ENCODE results near the gene STX11. TPM values are rescaled to one million over a fixed set of nuclear protein-coding genes. Genes with fewer than 3 reads are reported as not detected.

STX11 gene
- total RNA-seq, 2 donors from 2014 or later: 0.59 to 3.8 TPM

GRCh38 chr6:144189351-144189750 is 39.0 kb downstream of the STX11 start:
- Histone ChIP-seq H3K9me3 (no peaks in the 10 kb centered on the region), H3K4me3 (no peak overlapping the region), H3K9ac (ENCODE audit: low read depth in 2 of 2, low read length in 2 of 2) (no peak overlapping the region), H3K27ac (no peak overlapping the region), H3K4me1 (no peaks in the 10 kb centered on the region), H3K27me3 (no peaks in the 10 kb centered on the region), H3K36me3 (no peaks in the 10 kb centered on the region)
- intact Hi-C loops (cut with DNase I): no loop called here
- no peak for TF ChIP-seq CTCF (IDR thresholded peaks at IDR 0.05)
- no peak for DNase-seq

- H3K36me3 ChIP-seq: no peaks in the 10 kb centered on the region
- no peaks in the 10 kb centered on the region for H3K4me1 ChIP-seq
- H3K9ac ChIP-seq (ENCODE audit: low read depth in 2 of 2, low read length in 2 of 2): no peak overlapping the region
- no peak overlapping the region for H3K4me3 ChIP-seq
- no peak for DNase-seq
- intact Hi-C loops (cut with DNase I): no loop called here
- no peak overlapping the region for H3K27ac ChIP-seq
- no peaks in the 10 kb centered on the region for H3K9me3 ChIP-seq
- no peak for TF ChIP-seq CTCF (IDR thresholded peaks at IDR 0.05)
- H3K27me3 ChIP-seq: no peaks in the 10 kb centered on the region
Observed at GRCh38 chr6:144190080-144190479, 39.8 kb downstream of the STX11 start.

- Histone ChIP-seq H3K27me3 (no peaks in the 10 kb centered on the region), H3K4me1 (no peaks in the 10 kb centered on the region), H3K36me3 (no peaks in the 10 kb centered on the region), H3K9me3 (no peaks in the 10 kb centered on the region), H3K4me3 (no peak overlapping the region), H3K27ac (no peak overlapping the region), H3K9ac (ENCODE audit: low read depth in 2 of 2, low read length in 2 of 2) (no peak overlapping the region)
- DNase-seq: no peak
- TF ChIP-seq CTCF (IDR thresholded peaks at IDR 0.05): no peak
- intact Hi-C loops (cut with DNase I): no loop called here
Observed at GRCh38 chr6:144190593-144190992, 40.3 kb downstream of the STX11 start.

GRCh38 chr6:144193181-144193580 is 42.9 kb downstream of the STX11 start:
- Histone ChIP-seq H3K9me3 (no peaks in the 10 kb centered on the region), H3K9ac (ENCODE audit: low read depth in 2 of 2, low read length in 2 of 2) (no peak overlapping the region), H3K27ac (no peak overlapping the region), H3K36me3 (no peaks in the 10 kb centered on the region), H3K4me3 (no peak overlapping the region), H3K4me1 (no peaks in the 10 kb centered on the region), H3K27me3 (no peaks in the 10 kb centered on the region)
- intact Hi-C loops (cut with DNase I): no loop called here
- DNase-seq: no peak
- TF ChIP-seq CTCF (IDR thresholded peaks at IDR 0.05): no peak

GRCh38 chr6:144194293-144194810 is 44.0 kb downstream of the STX11 start:
- no peak for DNase-seq
- no peak for TF ChIP-seq CTCF (IDR thresholded peaks at IDR 0.05)
- no peaks in the 10 kb centered on the region for H3K4me1 ChIP-seq
- intact Hi-C loops (cut with DNase I): no loop called here
- no peaks in the 10 kb centered on the region for H3K27me3 ChIP-seq
- H3K9ac ChIP-seq (ENCODE audit: low read depth in 2 of 2, low read length in 2 of 2): no peak overlapping the region
- no peak overlapping the region for H3K27ac ChIP-seq
- no peaks in the 10 kb centered on the region for H3K36me3 ChIP-seq
- no peaks in the 10 kb centered on the region for H3K9me3 ChIP-seq
- H3K4me3 ChIP-seq: no peak overlapping the region

Measured in colonic mucosa (tissue), 4 donors.